GM19463 (cell line): ENCODE results near the gene CASP3.

Source experiments
- ATAC-seq: cut with Tn5 transposase; IDR thresholded peaks from one replicate; pipeline ENCODE4 v1.9.1; 2021; ENCODE audit warnings: mild to moderate bottlenecking, moderate library complexity; ENCODE audit not compliant: unreplicated experiment

Gene CASP3

GRCh38 chr4:184649026-184649970, at the start of gene CASP3, which contains the start of gene PRIMPOL:
TSS of gene CASP3 (minus strand) at chr4:184649447. CDS start at chr4:184638453, 10,994 bp downstream.
TSS of gene PRIMPOL (plus strand) at chr4:184649738. CDS start at chr4:184657141, 7,403 bp downstream.
- peak; percentile 81 for ATAC-seq

GRCh38 chr4:184697956-184698355, 48.7 kb upstream of the CASP3 start:
- no peak for ATAC-seq

GRCh38 chr4:184695178-184695896, 46.1 kb upstream of the CASP3 start:
- ATAC-seq, result no peak

GRCh38 chr4:184694412-184694956, 45.2 kb upstream of the CASP3 start:
- ATAC-seq, result no peak

GRCh38 chr4:184693056-184693455, 43.8 kb upstream of the CASP3 start:
- ATAC-seq, result no peak

GRCh38 chr4:184689681-184690080, 40.4 kb upstream of the CASP3 start:
- no peak for ATAC-seq

GRCh38 chr4:184688447-184688846, 39.2 kb upstream of the CASP3 start:
- ATAC-seq, result no peak

- no peak for ATAC-seq
Observed at GRCh38 chr4:184688005-184688404, 38.8 kb upstream of the CASP3 start.

GRCh38 chr4:184684491-184685189, 35.4 kb upstream of the CASP3 start:
- ATAC-seq, result no peak

GRCh38 chr4:184681916-184682315, 32.7 kb upstream of the CASP3 start:
- no peak for ATAC-seq

GRCh38 chr4:184680698-184681097, 31.5 kb upstream of the CASP3 start:
- ATAC-seq, result no peak

GRCh38 chr4:184675821-184676492, 26.7 kb upstream of the CASP3 start:
- ATAC-seq, result no peak

GRCh38 chr4:184675018-184675417, 25.8 kb upstream of the CASP3 start:
- no peak for ATAC-seq

GRCh38 chr4:184674011-184674410, 24.8 kb upstream of the CASP3 start:
- no peak for ATAC-seq

GRCh38 chr4:184672741-184673140, 23.5 kb upstream of the CASP3 start:
- no peak for ATAC-seq

- ATAC-seq, result no peak
Observed at GRCh38 chr4:184671101-184671500, 21.9 kb upstream of the CASP3 start.

- ATAC-seq, result no peak
Observed at GRCh38 chr4:184669251-184669650, 20.0 kb upstream of the CASP3 start.

- no peak for ATAC-seq
Observed at GRCh38 chr4:184668511-184669114, 19.4 kb upstream of the CASP3 start.

GRCh38 chr4:184668096-184668495, 18.8 kb upstream of the CASP3 start:
- no peak for ATAC-seq

GRCh38 chr4:184666670-184667069, 17.4 kb upstream of the CASP3 start:
- no peak for ATAC-seq
